Panc1 (cell line): Measurements from ENCODE around the gene ACTR8. TPM values are rescaled to one million over a fixed set of nuclear protein-coding genes. Genes with fewer than 3 reads are reported as not detected.
A peak's percentile ranks its signal among the peaks of the same experiment; 100 is the strongest.

ENCODE experiments used
- ATAC-seq: fragments of 200-7000 bp; cut with Tn5 transposase; 2 replicates; pipeline ENCODE4 v1.9.1; 2020; ENCODE audit warnings: mild to moderate bottlenecking, moderate library complexity
- BruUV-seq: library from RNA; stranded (reverse); fragments of 400-500 nt; replicated peaks from 2 replicates; lab custom pipeline; 2021; lab: Mats Ljungman, UMichigan
- CTCF ChIA-PET: fragments of 300-600 bp; sonication (Branson Sonifier 250); formaldehyde crosslinking; loops from one replicate; lab custom pipeline; 2022; ENCODE audit warnings: antibody characterized with exemption; lab: Charles Lee
- POLR2A ChIA-PET: fragments of 300-600 bp; sonication (Branson Sonifier 250); formaldehyde crosslinking; loops from one replicate; lab custom pipeline; 2022; ENCODE audit warnings: antibody characterized with exemption; lab: Charles Lee
- DNase-seq: peaks from one replicate; pipeline ENCODE4 v3.0.0-alpha.2; 2010; ENCODE audit warnings: low read depth, low spot score
- H3K27ac ChIP-seq: 2 replicates; pipeline ENCODE4 v1.5.1; 2011; ENCODE audit warnings: mild to moderate bottlenecking, low read length, inconsistent platforms
- H3K27me3 ChIP-seq: fragments of 200-500 bp; sonication (Bioruptor generic); 2 replicates; pipeline ENCODE4 v1.6.0; 2014; ENCODE audit warnings: low read length, inconsistent platforms; ENCODE audit not compliant: control insufficient read depth, insufficient read depth
- H3K36me3 ChIP-seq: fragments of 200-500 bp; sonication (Bioruptor generic); 2 replicates; pipeline ENCODE4 v1.5.1; 2014; ENCODE audit warnings: inconsistent platforms, mild to moderate bottlenecking, low read length, moderate library complexity; ENCODE audit not compliant: control insufficient read depth, insufficient read depth
- H3K4me1 ChIP-seq: 2 replicates; pipeline ENCODE4 v1.5.1; 2011; ENCODE audit warnings: inconsistent platforms, mild to moderate bottlenecking, low read length, moderate library complexity; ENCODE audit not compliant: control insufficient read depth, insufficient read depth
- H3K4me3 ChIP-seq, 2 experiments: 2 replicates each; pipeline ENCODE4 v1.5.1; 2011 to 2012; ENCODE audit warnings: low read depth in 2 of 2, low read length in 2 of 2, mild to moderate bottlenecking in 2 of 2, inconsistent platforms in 1 of 2, moderate library complexity in 1 of 2
- H3K9me3 ChIP-seq: fragments of 200-500 bp; sonication (Bioruptor generic); 2 replicates; pipeline ENCODE4 v1.5.1; 2014; ENCODE audit warnings: low read depth, mild to moderate bottlenecking, inconsistent platforms, low read length, moderate library complexity; ENCODE audit not compliant: control insufficient read depth, insufficient read depth
- POLR2AphosphoS5 ChIP-seq: IDR thresholded peaks from 2 replicates; pipeline ENCODE4 v1.6.1; 2012; ENCODE audit warnings: mild to moderate bottlenecking, low read depth, low read length, moderate library complexity
- REST ChIP-seq, 2 experiments: IDR thresholded peaks; 2 replicates each; pipeline ENCODE4 v1.6.1; 2011 to 2012; ENCODE audit warnings: low read depth in 2 of 2, control low read depth in 1 of 2, low read length in 1 of 2, mild to moderate bottlenecking in 1 of 2, moderate library complexity in 1 of 2; ENCODE audit not compliant: insufficient read depth in 1 of 2
- SIN3A ChIP-seq: IDR thresholded peaks from 2 replicates; pipeline ENCODE4 v1.6.1; 2012; ENCODE audit warnings: low read depth, mild to moderate bottlenecking, low read length, moderate library complexity, borderline replicate concordance; ENCODE audit not compliant: insufficient read depth
- TCF7L2 ChIP-seq: IDR thresholded peaks from 2 replicates; pipeline ENCODE4 v1.6.1; 2011; ENCODE audit warnings: mild to moderate bottlenecking, low read depth, low read length, inconsistent platforms
- in situ Hi-C: cut with HindIII; loops from 2 replicates; pipeline ENCODE4 v1.10.0; 2016; ENCODE audit warnings: low sequenced_read_pairs, low pct_unique_long_range_greater_than_20kb
- intact Hi-C: fragments of 100-400 bp; cut with micrococcal nuclease; formaldehyde crosslinking; loops from one replicate; pipeline ENCODE4 v1.10.0; 2022; ENCODE audit not compliant: unreplicated experiment
- total RNA-seq: library from RNA; stranded (reverse); gene quantifications from one replicate; pipeline ENCODE4 v1.2.1, GENCODE V29; 2021; ENCODE audit not compliant: unreplicated experiment
- TF ChIP-seq, protein P1 (sequence below): fragments of 450-650 bp; IDR thresholded peaks from 2 replicates; pipeline ENCODE4 v1.5.1; 2017; ENCODE audit warnings: mild to moderate bottlenecking

ACTR8 gene
- total RNA-seq, 1 experiment from 2014 or later, result 26.2 TPM

- Histone ChIP-seq H3K27ac (peak overlapping the region; percentile 79), H3K27me3 (no peaks in the 10 kb centered on the region; the same call in 1 of the 2 replicates), H3K36me3 (peaks cover 5% of the 10 kb centered on the region), H3K9me3 (no peaks in the 10 kb centered on the region), H3K4me3 (peak overlapping the region; percentile 86 to 90), H3K4me1 (peaks cover 10% of the 10 kb centered on the region)
- ChIA-PET POLR2A (no interaction called here), CTCF (no interaction called here)
- intact Hi-C loops, result no loop called here
- BruUV-seq, result TSS peak; percentile 83
- DNase-seq (no peak), ATAC-seq (0 out of 2 replicates have a peak, but pooled peaks have one; percentile 1)
- TF ChIP-seq SIN3A (no peak), TCF7L2 (no peak), REST (IDR thresholded peaks at IDR 0.05; ENCODE audit: insufficient read depth in 1 of 2, low read depth in 2 of 2, low read length in 1 of 2) (no peak)
- TF ChIP-seq, protein P1, sequence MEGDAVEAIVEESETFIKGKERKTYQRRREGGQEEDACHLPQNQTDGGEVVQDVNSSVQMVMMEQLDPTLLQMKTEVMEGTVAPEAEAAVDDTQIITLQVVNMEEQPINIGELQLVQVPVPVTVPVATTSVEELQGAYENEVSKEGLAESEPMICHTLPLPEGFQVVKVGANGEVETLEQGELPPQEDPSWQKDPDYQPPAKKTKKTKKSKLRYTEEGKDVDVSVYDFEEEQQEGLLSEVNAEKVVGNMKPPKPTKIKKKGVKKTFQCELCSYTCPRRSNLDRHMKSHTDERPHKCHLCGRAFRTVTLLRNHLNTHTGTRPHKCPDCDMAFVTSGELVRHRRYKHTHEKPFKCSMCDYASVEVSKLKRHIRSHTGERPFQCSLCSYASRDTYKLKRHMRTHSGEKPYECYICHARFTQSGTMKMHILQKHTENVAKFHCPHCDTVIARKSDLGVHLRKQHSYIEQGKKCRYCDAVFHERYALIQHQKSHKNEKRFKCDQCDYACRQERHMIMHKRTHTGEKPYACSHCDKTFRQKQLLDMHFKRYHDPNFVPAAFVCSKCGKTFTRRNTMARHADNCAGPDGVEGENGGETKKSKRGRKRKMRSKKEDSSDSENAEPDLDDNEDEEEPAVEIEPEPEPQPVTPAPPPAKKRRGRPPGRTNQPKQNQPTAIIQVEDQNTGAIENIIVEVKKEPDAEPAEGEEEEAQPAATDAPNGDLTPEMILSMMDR, result no peak
- in situ Hi-C loops, result no loop called here
These were observed 8.9 kb upstream of the ACTR8 start for GRCh38 chr3:53890726-53891475.

- H3K36me3 ChIP-seq, result peaks cover 5% of the 10 kb centered on the region
- ATAC-seq (no peak), DNase-seq (no peak)
- no peak overlapping the region for H3K27ac ChIP-seq
- peaks cover 10% of the 10 kb centered on the region for H3K4me1 ChIP-seq
- no peak for TF ChIP-seq TCF7L2
- no peak for TF ChIP-seq POLR2AphosphoS5
- TF ChIP-seq REST (IDR thresholded peaks at IDR 0.05; ENCODE audit: insufficient read depth in 1 of 2, low read depth in 2 of 2, low read length in 1 of 2), result no peak
- no peak for TF ChIP-seq SIN3A
- TF ChIP-seq, protein P1, result no peak
- H3K27me3 ChIP-seq, result no peaks in the 10 kb centered on the region
- intact Hi-C loops (no loop called here), in situ Hi-C loops (no loop called here)
- CTCF ChIA-PET, result no interaction called here
- POLR2A ChIA-PET, result no interaction called here
- no peak overlapping the region for H3K4me3 ChIP-seq
- H3K9me3 ChIP-seq, result no peaks in the 10 kb centered on the region
- no TSS peak for BruUV-seq
These were observed 6.3 kb upstream of the ACTR8 start for GRCh38 chr3:53888232-53888631.
